Liver (tissue), 3 donors: Measurements from ENCODE around the gene PLCB2.

Source experiments
- CTCF ChIP-seq: fragments of 150-350 bp; IDR thresholded peaks from 2 replicates; pipeline ENCODE4 v1.5.1; 2017; ENCODE audit warnings: improper control_type of control experiment, low read depth, low read length; ENCODE audit not compliant: missing input control
- EGR1 ChIP-seq, 2 donors: IDR thresholded peaks; 2 replicates each; pipeline ENCODE4 v1.6.1; 2016 to 2018; ENCODE audit warnings: antibody characterized with exemption in 2 of 2, low read depth in 2 of 2
- FOXA1 ChIP-seq: IDR thresholded peaks from 2 replicates; pipeline ENCODE4 v1.6.1; 2016; ENCODE audit warnings: antibody characterized with exemption
- JUND ChIP-seq, 2 donors: IDR thresholded peaks; 2 replicates each; pipeline ENCODE4 v1.6.1; 2016; ENCODE audit warnings: antibody characterized with exemption in 2 of 2
- MAX ChIP-seq: IDR thresholded peaks from 2 replicates; pipeline ENCODE4 v1.6.1; 2016; ENCODE audit warnings: antibody characterized with exemption
- RAD21 ChIP-seq, 2 donors: IDR thresholded peaks; 2 replicates each; pipeline ENCODE4 v1.6.1; 2016; ENCODE audit warnings: antibody characterized with exemption in 2 of 2, mild to moderate bottlenecking in 2 of 2
- REST ChIP-seq: IDR thresholded peaks from 2 replicates; pipeline ENCODE4 v1.6.1; 2016; ENCODE audit warnings: antibody characterized with exemption, mild to moderate bottlenecking
- RXRA ChIP-seq, 2 donors: IDR thresholded peaks; 2 replicates each; pipeline ENCODE4 v1.6.1; 2017 to 2018; ENCODE audit warnings: antibody characterized with exemption in 2 of 2, mild to moderate bottlenecking in 1 of 2
- YY1 ChIP-seq: IDR thresholded peaks from 2 replicates; pipeline ENCODE4 v1.6.1; 2016; ENCODE audit warnings: antibody characterized with exemption, mild to moderate bottlenecking
- TF ChIP-seq, protein P1 (sequence below): IDR thresholded peaks from 2 replicates; pipeline ENCODE4 v1.6.1; 2016; ENCODE audit warnings: antibody characterized with exemption
- donor health status: healthy.
- donor health status: healthy.

GRCh38 chr15:40307421-40308211, at the start of gene PLCB2:
- TF ChIP-seq CTCF, result no peak
- TF ChIP-seq FOXA1, result no peak
- TF ChIP-seq REST, result no peak
- no peak for TF ChIP-seq RXRA (IDR thresholded peaks at IDR 0.05)
- TF ChIP-seq EGR1 (IDR thresholded peaks at IDR 0.05; ENCODE audit: low read depth in 2 of 2), result no peak
- TF ChIP-seq MAX, result no peak
- no peak for TF ChIP-seq RAD21 (IDR thresholded peaks at IDR 0.05)
- TF ChIP-seq, protein P1, sequence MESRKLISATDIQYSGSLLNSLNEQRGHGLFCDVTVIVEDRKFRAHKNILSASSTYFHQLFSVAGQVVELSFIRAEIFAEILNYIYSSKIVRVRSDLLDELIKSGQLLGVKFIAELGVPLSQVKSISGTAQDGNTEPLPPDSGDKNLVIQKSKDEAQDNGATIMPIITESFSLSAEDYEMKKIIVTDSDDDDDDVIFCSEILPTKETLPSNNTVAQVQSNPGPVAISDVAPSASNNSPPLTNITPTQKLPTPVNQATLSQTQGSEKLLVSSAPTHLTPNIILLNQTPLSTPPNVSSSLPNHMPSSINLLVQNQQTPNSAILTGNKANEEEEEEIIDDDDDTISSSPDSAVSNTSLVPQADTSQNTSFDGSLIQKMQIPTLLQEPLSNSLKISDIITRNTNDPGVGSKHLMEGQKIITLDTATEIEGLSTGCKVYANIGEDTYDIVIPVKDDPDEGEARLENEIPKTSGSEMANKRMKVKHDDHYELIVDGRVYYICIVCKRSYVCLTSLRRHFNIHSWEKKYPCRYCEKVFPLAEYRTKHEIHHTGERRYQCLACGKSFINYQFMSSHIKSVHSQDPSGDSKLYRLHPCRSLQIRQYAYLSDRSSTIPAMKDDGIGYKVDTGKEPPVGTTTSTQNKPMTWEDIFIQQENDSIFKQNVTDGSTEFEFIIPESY, result no peak
- TF ChIP-seq JUND (IDR thresholded peaks at IDR 0.05), result no peak
- TF ChIP-seq YY1, result no peak
